Measurements from ENCODE around the gene TMCC3. TPM values are rescaled to one million over a fixed set of nuclear protein-coding genes. Genes with fewer than 3 reads are reported as not detected.

The TMCC3 gene
- total RNA-seq, 1 donor from 2014 or later, result 3.5 TPM

DNA sequence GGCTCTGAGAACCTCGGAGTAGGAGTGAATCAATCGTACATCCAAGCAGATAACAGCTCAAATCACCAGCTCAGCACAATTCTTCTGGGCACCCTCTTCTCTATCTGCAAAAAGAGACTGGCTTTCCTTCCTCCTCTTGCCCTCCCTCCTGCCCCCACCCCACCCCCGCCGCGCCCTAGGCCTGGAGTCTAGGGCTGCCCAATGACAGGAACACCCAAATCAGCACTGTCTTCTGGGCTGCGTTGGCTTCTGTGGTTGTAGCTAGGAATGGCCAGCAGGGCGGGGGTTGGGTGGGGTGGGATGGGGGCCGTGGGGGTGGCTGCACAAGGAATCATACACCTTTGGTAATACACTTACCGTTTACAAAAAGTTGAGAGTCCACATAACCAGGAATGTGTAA, 28.0 kb upstream of the TMCC3 start:
- H3K27ac Mint-ChIP-seq (ENCODE audit: unreplicated experiment), result no peak overlapping the region
- Histone ChIP-seq H4K20me1 (ENCODE audit: insufficient read depth, low read length) (no peaks in the 10 kb centered on the region), H3K4me2 (ENCODE audit: low read length) (no peak overlapping the region), H3K79me2 (ENCODE audit: insufficient read depth, low read length) (no peaks in the 10 kb centered on the region), H3K36me3 (ENCODE audit: insufficient read depth, low read length) (no peaks in the 10 kb centered on the region), H3K4me1 (ENCODE audit: insufficient read depth, low read length) (no peaks in the 10 kb centered on the region), H2AFZ (ENCODE audit: low read depth, low read length) (no peak overlapping the region), H3K27ac (ENCODE audit: low read depth, low read length) (no peak overlapping the region), H3K4me3 (ENCODE audit: insufficient read depth, low read depth, low read length) (no peak overlapping the region), H3K9ac (ENCODE audit: low read length) (no peak overlapping the region), H3K27me3 (ENCODE audit: insufficient read depth, low read length) (no peaks in the 10 kb centered on the region), H3K9me3 (ENCODE audit: insufficient read depth, low read depth, low read length) (no peaks in the 10 kb centered on the region)
- peaks cover 7% of the 10 kb centered on the region for H3K4me1 Mint-ChIP-seq (ENCODE audit: low read depth, unreplicated experiment)
- FAIRE-seq (no peak), DNase-seq (ENCODE audit: low read depth) (no peak)
- H3K9me3 Mint-ChIP-seq (ENCODE audit: unreplicated experiment), result no peaks in the 10 kb centered on the region
- no peak for TF ChIP-seq EZH2 (IDR thresholded peaks at IDR 0.05; ENCODE audit: insufficient read depth, low read length)
- TF ChIP-seq, protein P1, sequence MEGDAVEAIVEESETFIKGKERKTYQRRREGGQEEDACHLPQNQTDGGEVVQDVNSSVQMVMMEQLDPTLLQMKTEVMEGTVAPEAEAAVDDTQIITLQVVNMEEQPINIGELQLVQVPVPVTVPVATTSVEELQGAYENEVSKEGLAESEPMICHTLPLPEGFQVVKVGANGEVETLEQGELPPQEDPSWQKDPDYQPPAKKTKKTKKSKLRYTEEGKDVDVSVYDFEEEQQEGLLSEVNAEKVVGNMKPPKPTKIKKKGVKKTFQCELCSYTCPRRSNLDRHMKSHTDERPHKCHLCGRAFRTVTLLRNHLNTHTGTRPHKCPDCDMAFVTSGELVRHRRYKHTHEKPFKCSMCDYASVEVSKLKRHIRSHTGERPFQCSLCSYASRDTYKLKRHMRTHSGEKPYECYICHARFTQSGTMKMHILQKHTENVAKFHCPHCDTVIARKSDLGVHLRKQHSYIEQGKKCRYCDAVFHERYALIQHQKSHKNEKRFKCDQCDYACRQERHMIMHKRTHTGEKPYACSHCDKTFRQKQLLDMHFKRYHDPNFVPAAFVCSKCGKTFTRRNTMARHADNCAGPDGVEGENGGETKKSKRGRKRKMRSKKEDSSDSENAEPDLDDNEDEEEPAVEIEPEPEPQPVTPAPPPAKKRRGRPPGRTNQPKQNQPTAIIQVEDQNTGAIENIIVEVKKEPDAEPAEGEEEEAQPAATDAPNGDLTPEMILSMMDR (IDR thresholded peaks at IDR 0.05; ENCODE audit: insufficient read depth, low read depth, low read length), result no peak
- H3K27me3 Mint-ChIP-seq (ENCODE audit: low read depth, unreplicated experiment), result peaks cover 2% of the 10 kb centered on the region
- no peaks in the 10 kb centered on the region for H3K36me3 Mint-ChIP-seq (ENCODE audit: low read depth, unreplicated experiment)
- H3K4me3 Mint-ChIP-seq (ENCODE audit: unreplicated experiment), result no peak overlapping the region

DNA sequence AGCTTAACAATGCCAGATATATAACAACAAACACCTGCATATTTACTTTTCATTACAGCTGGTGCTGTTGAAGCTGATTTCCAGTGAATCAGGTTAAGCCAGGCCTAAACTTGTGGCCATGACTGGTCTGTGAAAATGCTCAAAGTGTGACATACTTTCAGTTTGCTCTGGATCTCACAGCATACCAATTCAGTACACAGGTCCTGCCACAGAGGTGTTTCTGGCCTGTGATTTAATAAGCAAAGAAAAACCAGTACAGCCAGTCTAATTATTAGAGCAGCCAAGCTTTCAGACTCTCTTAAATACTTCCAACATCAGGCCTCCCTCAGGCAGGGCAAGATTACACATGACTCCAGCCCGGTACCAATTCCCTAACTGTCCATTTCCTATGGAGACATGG, 27.4 kb upstream of the TMCC3 start:
- Histone ChIP-seq H3K4me3 (ENCODE audit: insufficient read depth, low read depth, low read length) (no peak overlapping the region), H3K9me3 (ENCODE audit: insufficient read depth, low read depth, low read length) (no peaks in the 10 kb centered on the region), H4K20me1 (ENCODE audit: insufficient read depth, low read length) (no peaks in the 10 kb centered on the region), H3K36me3 (ENCODE audit: insufficient read depth, low read length) (no peaks in the 10 kb centered on the region), H3K27me3 (ENCODE audit: insufficient read depth, low read length) (peaks cover 3% of the 10 kb centered on the region), H3K4me2 (ENCODE audit: low read length) (no peak overlapping the region), H3K27ac (ENCODE audit: low read depth, low read length) (no peak overlapping the region), H3K4me1 (ENCODE audit: insufficient read depth, low read length) (no peaks in the 10 kb centered on the region), H3K79me2 (ENCODE audit: insufficient read depth, low read length) (no peaks in the 10 kb centered on the region), H2AFZ (ENCODE audit: low read depth, low read length) (no peak overlapping the region), H3K9ac (ENCODE audit: low read length) (no peak overlapping the region)
- Mint-ChIP-seq H3K4me3 (ENCODE audit: unreplicated experiment) (no peak overlapping the region), H3K36me3 (ENCODE audit: low read depth, unreplicated experiment) (no peaks in the 10 kb centered on the region), H3K4me1 (ENCODE audit: low read depth, unreplicated experiment) (peaks cover 7% of the 10 kb centered on the region), H3K9me3 (ENCODE audit: unreplicated experiment) (no peaks in the 10 kb centered on the region), H3K27ac (ENCODE audit: unreplicated experiment) (no peak overlapping the region), H3K27me3 (ENCODE audit: low read depth, unreplicated experiment) (peaks cover 2% of the 10 kb centered on the region)
- no peak for TF ChIP-seq EZH2 (IDR thresholded peaks at IDR 0.05; ENCODE audit: insufficient read depth, low read length)
- TF ChIP-seq, protein P1 (IDR thresholded peaks at IDR 0.05; ENCODE audit: insufficient read depth, low read depth, low read length), result no peak
- no peak for FAIRE-seq
- no peak for DNase-seq (ENCODE audit: low read depth)

DNA sequence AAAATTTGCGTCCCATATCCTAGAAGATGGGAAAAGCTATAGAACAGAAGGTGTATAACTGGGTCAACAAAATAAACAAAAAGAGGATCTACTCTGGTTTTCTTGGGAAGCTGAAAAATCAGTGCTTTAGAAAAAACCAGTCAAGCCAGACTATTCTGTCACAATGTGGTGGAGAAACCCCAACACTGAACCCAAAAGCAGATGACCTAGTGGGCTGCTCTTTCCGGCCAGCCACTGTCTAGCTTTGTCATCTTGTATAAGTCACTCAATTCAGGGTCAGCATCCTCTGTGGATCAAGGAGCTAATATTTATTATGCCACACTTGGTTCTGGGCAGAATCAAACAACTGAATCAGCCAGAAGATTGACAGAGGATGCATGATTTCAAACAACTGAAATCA, 26.6 kb upstream of the TMCC3 start:
- H3K79me2 ChIP-seq (ENCODE audit: insufficient read depth, low read length), result no peaks in the 10 kb centered on the region
- TF ChIP-seq, protein P1 (IDR thresholded peaks at IDR 0.05; ENCODE audit: insufficient read depth, low read depth, low read length), result no peak
- no peak for TF ChIP-seq EZH2 (IDR thresholded peaks at IDR 0.05; ENCODE audit: insufficient read depth, low read length)
- Mint-ChIP-seq H3K9me3 (ENCODE audit: unreplicated experiment) (no peaks in the 10 kb centered on the region), H3K36me3 (ENCODE audit: low read depth, unreplicated experiment) (no peaks in the 10 kb centered on the region), H3K27ac (ENCODE audit: unreplicated experiment) (no peak overlapping the region), H3K4me1 (ENCODE audit: low read depth, unreplicated experiment) (peaks cover 7% of the 10 kb centered on the region), H3K27me3 (ENCODE audit: low read depth, unreplicated experiment) (peaks cover 2% of the 10 kb centered on the region), H3K4me3 (ENCODE audit: unreplicated experiment) (no peak overlapping the region)
- peaks cover 5% of the 10 kb centered on the region for H3K27me3 ChIP-seq (ENCODE audit: insufficient read depth, low read length)
- no peak overlapping the region for H3K9ac ChIP-seq (ENCODE audit: low read length)
- H2AFZ ChIP-seq (ENCODE audit: low read depth, low read length), result no peak overlapping the region
- H3K4me3 ChIP-seq (ENCODE audit: insufficient read depth, low read depth, low read length), result no peak overlapping the region
- DNase-seq (ENCODE audit: low read depth), result no peak
- no peaks in the 10 kb centered on the region for H3K4me1 ChIP-seq (ENCODE audit: insufficient read depth, low read length)
- no peak overlapping the region for H3K27ac ChIP-seq (ENCODE audit: low read depth, low read length)
- H3K4me2 ChIP-seq (ENCODE audit: low read length), result no peak overlapping the region
- H3K36me3 ChIP-seq (ENCODE audit: insufficient read depth, low read length), result no peaks in the 10 kb centered on the region
- H4K20me1 ChIP-seq (ENCODE audit: insufficient read depth, low read length), result no peaks in the 10 kb centered on the region
- H3K9me3 ChIP-seq (ENCODE audit: insufficient read depth, low read depth, low read length), result no peaks in the 10 kb centered on the region
- FAIRE-seq, result no peak

All from astrocyte (in vitro differentiated cells and primary cell).